ENCODE results near the gene MXRA7. TPM values are rescaled to one million over a fixed set of nuclear protein-coding genes. Genes with fewer than 3 reads are reported as not detected.

The MXRA7 gene
- total and polyA plus RNA-seq, 2 of the 4 experiments (the other 2 are of a cell fraction), result 168 to 231 TPM

DNA sequence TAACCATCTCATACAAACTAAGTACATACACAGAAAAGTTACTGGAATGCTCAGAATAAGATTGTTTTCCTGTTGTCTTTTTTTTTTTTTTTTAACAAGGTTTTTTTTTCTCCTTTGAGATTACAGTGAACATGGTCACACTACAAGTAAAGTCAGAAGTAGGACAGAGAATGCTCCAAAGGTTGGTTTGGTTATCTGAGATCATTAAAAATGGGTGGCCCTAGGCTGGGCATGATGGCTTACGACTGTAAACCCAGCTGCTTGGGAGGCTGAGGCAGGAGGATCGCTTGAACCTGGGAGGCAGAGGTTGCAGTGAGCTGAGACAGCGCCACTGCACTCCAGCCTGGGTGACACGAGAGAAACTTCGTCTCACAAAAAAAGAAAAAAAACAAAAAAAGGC, 60.3 kb downstream of the MXRA7 start:
- Histone ChIP-seq H2AK5ac (ENCODE audit: low read depth, low read length) (no peak overlapping the region), H4K20me1 (ENCODE audit: insufficient read depth, low read length) (no peaks in the 10 kb centered on the region), H3K23ac (ENCODE audit: low read depth, low read length) (no peak overlapping the region), H3K27ac (ENCODE audit: insufficient read depth, low read length) (no peak overlapping the region), H3K4me3 (ENCODE audit: insufficient read depth, low read depth, low read length) (no peak overlapping the region), H2BK5ac (ENCODE audit: low read depth, low read length, poor library complexity, severe bottlenecking) (no peak overlapping the region), H3K27me3 (ENCODE audit: control insufficient read depth, insufficient read depth, low read length) (peaks cover 8% of the 10 kb centered on the region), H3K9ac (ENCODE audit: low read depth, low read length) (no peak overlapping the region), H3K14ac (replicated peaks; ENCODE audit: low read depth, low read length) (no peak overlapping the region), H3K4me1 (ENCODE audit: control insufficient read depth, insufficient read depth, low read length) (no peaks in the 10 kb centered on the region), H3K18ac (ENCODE audit: low read depth, low read length) (no peak overlapping the region), H2AFZ (replicated peaks; ENCODE audit: low read length, poor library complexity) (no peak overlapping the region), H3K36me3 (ENCODE audit: control insufficient read depth, insufficient read depth, low read length) (no peaks in the 10 kb centered on the region), H2BK20ac (ENCODE audit: low read depth, low read length) (no peak overlapping the region), H3K56ac (ENCODE audit: extremely low read depth, insufficient read depth, low read length) (no peak overlapping the region), H3K9me1 (ENCODE audit: insufficient read depth, low read length) (no peaks in the 10 kb centered on the region), H4K8ac (ENCODE audit: low read depth in 2 of 2, low read length in 2 of 2) (no peak overlapping the region), H3K4me2 (ENCODE audit: low read depth, low read length) (no peak overlapping the region), H3K4ac (ENCODE audit: low read depth, low read length) (no peak overlapping the region), H4K91ac (ENCODE audit: insufficient read depth, low read depth, low read length) (no peak overlapping the region), H4K5ac (ENCODE audit: low read depth, low read length) (no peak overlapping the region), H3K79me1 (ENCODE audit: low read depth in 1 of 2, low read length in 2 of 2) (no peaks in the 10 kb centered on the region), H2BK15ac (ENCODE audit: low read depth, low read length) (no peak overlapping the region), H3K9me3 (ENCODE audit: control insufficient read depth, insufficient read depth, low read length) (peaks cover 7% of the 10 kb centered on the region), H2BK120ac (ENCODE audit: low read depth, low read length) (no peak overlapping the region), H2AK9ac (replicated peaks; ENCODE audit: low read depth, low read length, poor library complexity) (no peak overlapping the region)
- CTCF ChIA-PET, result no interaction called here
- no TSS peak for BruUV-seq (replicated peaks)
- POLR2A ChIA-PET (ENCODE audit: unreplicated experiment), result interaction anchor here (0.7 kb wide), 1 partner anchor 301 kb away, joined by 4 read pairs; no protein-coding TSS in a partner anchor
- ATAC-seq (ENCODE audit: low read depth) (no peak), DNase-seq (no peak)
- no peak for TF ChIP-seq CEBPB (IDR thresholded peaks at IDR 0.05; ENCODE audit: low read depth, low read length)
- TF ChIP-seq RCOR1 (IDR thresholded peaks at IDR 0.05; ENCODE audit: insufficient replicate concordance, low read length), result no peak
- no peak for TF ChIP-seq NFE2L2 (IDR thresholded peaks at IDR 0.05; ENCODE audit: low read depth, low read length)
- TF ChIP-seq BHLHE40 (IDR thresholded peaks at IDR 0.05; ENCODE audit: low read depth, low read length), result no peak
- no peak for TF ChIP-seq MAFK (IDR thresholded peaks at IDR 0.05; ENCODE audit: low read depth, low read length)
- TF ChIP-seq, protein P1, sequence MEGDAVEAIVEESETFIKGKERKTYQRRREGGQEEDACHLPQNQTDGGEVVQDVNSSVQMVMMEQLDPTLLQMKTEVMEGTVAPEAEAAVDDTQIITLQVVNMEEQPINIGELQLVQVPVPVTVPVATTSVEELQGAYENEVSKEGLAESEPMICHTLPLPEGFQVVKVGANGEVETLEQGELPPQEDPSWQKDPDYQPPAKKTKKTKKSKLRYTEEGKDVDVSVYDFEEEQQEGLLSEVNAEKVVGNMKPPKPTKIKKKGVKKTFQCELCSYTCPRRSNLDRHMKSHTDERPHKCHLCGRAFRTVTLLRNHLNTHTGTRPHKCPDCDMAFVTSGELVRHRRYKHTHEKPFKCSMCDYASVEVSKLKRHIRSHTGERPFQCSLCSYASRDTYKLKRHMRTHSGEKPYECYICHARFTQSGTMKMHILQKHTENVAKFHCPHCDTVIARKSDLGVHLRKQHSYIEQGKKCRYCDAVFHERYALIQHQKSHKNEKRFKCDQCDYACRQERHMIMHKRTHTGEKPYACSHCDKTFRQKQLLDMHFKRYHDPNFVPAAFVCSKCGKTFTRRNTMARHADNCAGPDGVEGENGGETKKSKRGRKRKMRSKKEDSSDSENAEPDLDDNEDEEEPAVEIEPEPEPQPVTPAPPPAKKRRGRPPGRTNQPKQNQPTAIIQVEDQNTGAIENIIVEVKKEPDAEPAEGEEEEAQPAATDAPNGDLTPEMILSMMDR (conservative IDR thresholded peaks at IDR 0.05; ENCODE audit: low read depth, low read length), result no peak
- TF ChIP-seq, protein P2, sequence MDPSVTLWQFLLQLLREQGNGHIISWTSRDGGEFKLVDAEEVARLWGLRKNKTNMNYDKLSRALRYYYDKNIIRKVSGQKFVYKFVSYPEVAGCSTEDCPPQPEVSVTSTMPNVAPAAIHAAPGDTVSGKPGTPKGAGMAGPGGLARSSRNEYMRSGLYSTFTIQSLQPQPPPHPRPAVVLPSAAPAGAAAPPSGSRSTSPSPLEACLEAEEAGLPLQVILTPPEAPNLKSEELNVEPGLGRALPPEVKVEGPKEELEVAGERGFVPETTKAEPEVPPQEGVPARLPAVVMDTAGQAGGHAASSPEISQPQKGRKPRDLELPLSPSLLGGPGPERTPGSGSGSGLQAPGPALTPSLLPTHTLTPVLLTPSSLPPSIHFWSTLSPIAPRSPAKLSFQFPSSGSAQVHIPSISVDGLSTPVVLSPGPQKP (IDR thresholded peaks at IDR 0.05; ENCODE audit: borderline replicate concordance, low read depth, low read length), result no peak
- no peak for TF ChIP-seq POLR2A (IDR thresholded peaks at IDR 0.05; ENCODE audit: low read depth, low read length)
- no peak for TF ChIP-seq MAZ (IDR thresholded peaks at IDR 0.05; ENCODE audit: borderline replicate concordance, low read depth, low read length)
- TF ChIP-seq RFX5 (IDR thresholded peaks at IDR 0.05; ENCODE audit: low read depth, low read length), result no peak
- TF ChIP-seq FOS (IDR thresholded peaks at IDR 0.05; ENCODE audit: low read depth, low read length), result no peak
- intact Hi-C loops (cut with micrococcal nuclease) (no loop called here), dilution Hi-C loops (cut with HindIII; ENCODE audit: low sequenced_read_pairs, unreplicated experiment) (no loop called here), in situ Hi-C loops (cut with MboI; ENCODE audit: low sequenced_read_pairs) (no loop called here)
- no CpG with 5 or more reads among the region's 5 CpGs for WGBS, 2 experiments (ENCODE audit: extremely low coverage in 2 of 2, insufficient read length in 1 of 2)

Data from IMR-90 (cell line).